ENCODE measurements around the gene U2AF2. TPM values are rescaled to one million over a fixed set of nuclear protein-coding genes. Genes with fewer than 3 reads are reported as not detected.

The U2AF2 gene
- total and polyA plus RNA-seq, 5 donors from 2014 or later: 7.2 to 283 (median 8.8) TPM

- H3K4me1 ChIP-seq (ENCODE audit: control insufficient read depth, insufficient read depth, low read length, poor library complexity, severe bottlenecking): peaks cover 24% of the 10 kb centered on the region
- Mint-ChIP-seq H3K27ac (peak overlapping the region in 1 of 3 donors; percentile 52), H3K4me1 (peaks cover 13 to 53% (median 17%) of the 10 kb centered on the region in 4 donors), H3K27me3 (no peaks in the 10 kb centered on the region), H3K9me3 (no peaks in the 10 kb centered on the region), H3K4me3 (peak overlapping the region in 2 of 4 donors; percentile 59 to 86), H3K36me3 (peaks cover 16% of the 10 kb centered on the region)
- no peak overlapping the region for H3K4me3 ChIP-seq (ENCODE audit: low read depth, low read length)
- ATAC-seq (ENCODE audit: low read depth in 2 of 2) (no peak), DNase-seq (no peak)
- no peaks in the 10 kb centered on the region for H3K27me3 ChIP-seq (ENCODE audit: control insufficient read depth, insufficient read depth, low read length)
- H3K9me3 ChIP-seq (ENCODE audit: control insufficient read depth in 2 of 2, low read length in 2 of 2): no peaks in the 10 kb centered on the region
- H3K36me3 ChIP-seq (ENCODE audit: control insufficient read depth, insufficient read depth, low read length): peaks cover 57% of the 10 kb centered on the region
- peak overlapping the region; percentile 19 for H3K27ac ChIP-seq (ENCODE audit: insufficient read depth, low read length, poor library complexity, severe bottlenecking)
Observed at GRCh38 chr19:55671054-55671378, 16.2 kb downstream of the U2AF2 start.

- Histone ChIP-seq H3K4me3 (ENCODE audit: low read depth, low read length) (no peak overlapping the region), H3K36me3 (ENCODE audit: control insufficient read depth, insufficient read depth, low read length) (peaks cover 48% of the 10 kb centered on the region), H3K27me3 (ENCODE audit: control insufficient read depth, insufficient read depth, low read length) (no peaks in the 10 kb centered on the region), H3K4me1 (ENCODE audit: control insufficient read depth, insufficient read depth, low read length, poor library complexity, severe bottlenecking) (peaks cover 38% of the 10 kb centered on the region), H3K9me3 (ENCODE audit: control insufficient read depth in 2 of 2, low read length in 2 of 2) (no peaks in the 10 kb centered on the region), H3K27ac (ENCODE audit: insufficient read depth, low read length, poor library complexity, severe bottlenecking) (peak overlapping the region; percentile 6)
- Mint-ChIP-seq H3K4me1 (peaks cover 19 to 56% (median 24%) of the 10 kb centered on the region in 4 donors), H3K36me3 (peaks cover 15% of the 10 kb centered on the region), H3K4me3 (peak overlapping the region in 3 of 4 donors; percentile 6 to 76 (median 44)), H3K27me3 (no peaks in the 10 kb centered on the region), H3K27ac (no peak overlapping the region), H3K9me3 (peaks cover 0 to 3% (median 0%) of the 10 kb centered on the region in 7 donors)
- DNase-seq: no peak
- ATAC-seq (ENCODE audit: low read depth in 2 of 2): no peak
Observed at GRCh38 chr19:55672418-55672817, 17.6 kb downstream of the U2AF2 start.

DNA sequence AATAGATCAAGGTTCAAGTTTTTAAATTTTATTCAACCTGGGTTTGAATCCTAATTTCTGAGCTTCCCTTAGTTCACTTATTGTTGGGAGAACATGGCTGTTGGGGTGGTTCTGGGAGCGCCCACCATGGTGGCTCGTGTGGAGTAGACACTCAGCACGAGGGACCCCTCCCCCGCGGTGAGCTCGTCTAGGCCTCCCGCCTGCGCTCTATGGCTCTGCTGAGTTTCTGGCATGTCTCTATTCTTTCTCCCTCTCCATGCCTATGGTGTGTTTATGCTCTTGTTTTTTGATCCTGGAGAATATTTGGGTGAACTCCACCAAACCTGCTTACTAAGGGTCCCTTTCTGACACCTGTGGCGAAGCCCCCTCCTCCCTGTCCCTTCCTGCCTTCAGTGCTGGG lies 18.6 kb downstream of the U2AF2 start:
- peak overlapping the region; percentile 85 for H3K27ac ChIP-seq (ENCODE audit: insufficient read depth, low read length, poor library complexity, severe bottlenecking)
- Mint-ChIP-seq H3K4me3 (peak overlapping the region; percentile 47 to 76 (median 56)), H3K36me3 (peaks cover 19% of the 10 kb centered on the region), H3K27ac (peak overlapping the region in 2 of 3 donors; percentile 38 to 42), H3K27me3 (no peaks in the 10 kb centered on the region), H3K4me1 (peaks cover 19 to 62% (median 29%) of the 10 kb centered on the region in 4 donors), H3K9me3 (peaks cover 0 to 3% (median 0%) of the 10 kb centered on the region in 7 donors)
- no peaks in the 10 kb centered on the region for H3K9me3 ChIP-seq (ENCODE audit: control insufficient read depth in 2 of 2, low read length in 2 of 2)
- peaks cover 44% of the 10 kb centered on the region for H3K36me3 ChIP-seq (ENCODE audit: control insufficient read depth, insufficient read depth, low read length)
- DNase-seq (no peak), ATAC-seq (ENCODE audit: low read depth in 2 of 2) (no peak)
- no peak overlapping the region for H3K4me3 ChIP-seq (ENCODE audit: low read depth, low read length)
- H3K4me1 ChIP-seq (ENCODE audit: control insufficient read depth, insufficient read depth, low read length, poor library complexity, severe bottlenecking): peaks cover 45% of the 10 kb centered on the region
- H3K27me3 ChIP-seq (ENCODE audit: control insufficient read depth, insufficient read depth, low read length): no peaks in the 10 kb centered on the region

- Mint-ChIP-seq H3K27ac (peak overlapping the region in 2 of 3 donors; percentile 42 to 71), H3K27me3 (no peaks in the 10 kb centered on the region), H3K36me3 (peaks cover 19% of the 10 kb centered on the region), H3K4me3 (peak overlapping the region; percentile 47 to 76 (median 56)), H3K9me3 (peaks cover 0 to 3% (median 0%) of the 10 kb centered on the region in 7 donors), H3K4me1 (peaks cover 19 to 66% (median 29%) of the 10 kb centered on the region in 4 donors)
- Histone ChIP-seq H3K9me3 (ENCODE audit: control insufficient read depth in 2 of 2, low read length in 2 of 2) (no peaks in the 10 kb centered on the region), H3K27ac (ENCODE audit: insufficient read depth, low read length, poor library complexity, severe bottlenecking) (peak overlapping the region; percentile 85), H3K4me3 (ENCODE audit: low read depth, low read length) (no peak overlapping the region), H3K4me1 (ENCODE audit: control insufficient read depth, insufficient read depth, low read length, poor library complexity, severe bottlenecking) (peaks cover 45% of the 10 kb centered on the region), H3K27me3 (ENCODE audit: control insufficient read depth, insufficient read depth, low read length) (no peaks in the 10 kb centered on the region), H3K36me3 (ENCODE audit: control insufficient read depth, insufficient read depth, low read length) (peaks cover 45% of the 10 kb centered on the region)
- no peak for DNase-seq
- no peak for ATAC-seq (ENCODE audit: low read depth in 2 of 2)
Observed at GRCh38 chr19:55673889-55674288, 19.1 kb downstream of the U2AF2 start.

- H3K4me1 Mint-ChIP-seq: peaks cover 19 to 72% (median 30%) of the 10 kb centered on the region in 4 donors
- peaks cover 22% of the 10 kb centered on the region for H3K36me3 Mint-ChIP-seq
- no peaks in the 10 kb centered on the region for H3K27me3 Mint-ChIP-seq
- DNase-seq (no peak), ATAC-seq (ENCODE audit: low read depth in 2 of 2) (no peak)
- peak overlapping the region in 2 of 4 donors; percentile 52 to 73 for H3K4me3 Mint-ChIP-seq
- H3K27ac Mint-ChIP-seq: peak overlapping the region; percentile 71 to 96 (median 84)
- no peaks in the 10 kb centered on the region for H3K9me3 ChIP-seq (ENCODE audit: control insufficient read depth in 2 of 2, low read length in 2 of 2)
- no peaks in the 10 kb centered on the region for H3K27me3 ChIP-seq (ENCODE audit: control insufficient read depth, insufficient read depth, low read length)
- H3K27ac ChIP-seq (ENCODE audit: insufficient read depth, low read length, poor library complexity, severe bottlenecking): peak overlapping the region; percentile 85
- H3K36me3 ChIP-seq (ENCODE audit: control insufficient read depth, insufficient read depth, low read length): peaks cover 45% of the 10 kb centered on the region
- H3K9me3 Mint-ChIP-seq: peaks cover 0 to 3% (median 0%) of the 10 kb centered on the region in 7 donors
- H3K4me1 ChIP-seq (ENCODE audit: control insufficient read depth, insufficient read depth, low read length, poor library complexity, severe bottlenecking): peaks cover 43% of the 10 kb centered on the region
- no peak overlapping the region for H3K4me3 ChIP-seq (ENCODE audit: low read depth, low read length)
Observed at GRCh38 chr19:55674459-55674840, 19.6 kb downstream of the U2AF2 start.

DNA sequence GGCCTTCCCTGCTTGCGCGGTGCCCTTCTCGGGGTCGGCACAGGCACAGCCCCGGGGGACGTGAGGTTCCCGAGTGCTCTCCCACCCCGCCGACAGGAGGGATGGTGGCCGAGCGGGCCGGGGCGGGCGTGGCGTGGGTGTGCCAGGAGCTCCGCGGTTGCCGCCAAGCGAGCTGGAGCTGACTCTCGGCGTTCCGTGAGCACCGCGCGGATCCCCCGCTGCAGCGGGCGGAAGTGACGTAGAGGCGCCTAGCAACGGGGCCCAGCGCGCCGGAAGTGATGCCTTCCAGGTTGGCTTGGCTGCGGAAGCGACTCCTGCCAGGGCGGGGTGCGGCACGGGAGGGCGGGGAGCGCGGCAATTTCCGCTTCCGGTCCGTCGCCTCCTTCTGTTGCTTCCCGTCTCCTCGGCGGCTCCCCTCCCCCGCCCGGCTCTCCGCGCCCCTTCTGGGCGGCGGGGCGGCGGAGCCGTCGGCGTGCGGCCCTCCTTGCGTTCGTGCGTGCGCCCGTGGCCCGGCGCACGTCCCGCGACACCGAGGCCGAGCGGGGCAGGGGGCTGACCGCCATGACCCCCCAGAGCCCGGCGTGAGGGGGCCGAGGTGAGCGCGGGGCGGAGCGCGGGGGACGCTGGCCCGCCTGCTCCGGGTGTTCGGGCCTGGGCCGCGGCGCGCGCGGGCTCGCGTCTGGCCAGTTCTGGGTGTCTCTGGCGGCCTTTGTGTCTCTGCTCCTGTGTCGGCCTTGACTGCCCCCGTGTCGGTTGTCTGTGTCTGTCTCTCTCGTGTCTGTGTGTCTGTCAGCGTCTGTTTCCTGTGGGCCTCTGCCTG lies 20.2 kb downstream of the U2AF2 start, which contains the start of gene EPN1:
Gene EPN1, plus strand, starts transcription at position 386 of the 820 bp plus-strand sequence. CDS start 3,402 bp downstream, outside the sequence.
- H3K36me3 ChIP-seq (ENCODE audit: control insufficient read depth, insufficient read depth, low read length): peaks cover 44% of the 10 kb centered on the region
- DNase-seq (peak; percentile 97 to 98 (median 98)), ATAC-seq (ENCODE audit: low read depth in 2 of 2) (peak; percentile 93 to 95)
- H3K4me3 ChIP-seq (ENCODE audit: low read depth, low read length): peak within 1 kb of the TSS; percentile 95
- no peaks in the 10 kb centered on the region for H3K27me3 ChIP-seq (ENCODE audit: control insufficient read depth, insufficient read depth, low read length)
- H3K9me3 ChIP-seq (ENCODE audit: control insufficient read depth in 2 of 2, low read length in 2 of 2): no peaks in the 10 kb centered on the region
- Mint-ChIP-seq H3K4me1 (peaks cover 19 to 78% (median 31%) of the 10 kb centered on the region in 4 donors), H3K9me3 (peaks cover 0 to 3% (median 0%) of the 10 kb centered on the region in 7 donors), H3K36me3 (peaks cover 26% of the 10 kb centered on the region), H3K4me3 (peak within 1 kb of the TSS; percentile 94 to 100 (median 99)), H3K27ac (peak within 1 kb of the TSS; percentile 92 to 97 (median 96)), H3K27me3 (no peaks in the 10 kb centered on the region)
- peaks cover 41% of the 10 kb centered on the region for H3K4me1 ChIP-seq (ENCODE audit: control insufficient read depth, insufficient read depth, low read length, poor library complexity, severe bottlenecking)
- H3K27ac ChIP-seq (ENCODE audit: insufficient read depth, low read length, poor library complexity, severe bottlenecking): peak within 1 kb of the TSS; percentile 85

DNA sequence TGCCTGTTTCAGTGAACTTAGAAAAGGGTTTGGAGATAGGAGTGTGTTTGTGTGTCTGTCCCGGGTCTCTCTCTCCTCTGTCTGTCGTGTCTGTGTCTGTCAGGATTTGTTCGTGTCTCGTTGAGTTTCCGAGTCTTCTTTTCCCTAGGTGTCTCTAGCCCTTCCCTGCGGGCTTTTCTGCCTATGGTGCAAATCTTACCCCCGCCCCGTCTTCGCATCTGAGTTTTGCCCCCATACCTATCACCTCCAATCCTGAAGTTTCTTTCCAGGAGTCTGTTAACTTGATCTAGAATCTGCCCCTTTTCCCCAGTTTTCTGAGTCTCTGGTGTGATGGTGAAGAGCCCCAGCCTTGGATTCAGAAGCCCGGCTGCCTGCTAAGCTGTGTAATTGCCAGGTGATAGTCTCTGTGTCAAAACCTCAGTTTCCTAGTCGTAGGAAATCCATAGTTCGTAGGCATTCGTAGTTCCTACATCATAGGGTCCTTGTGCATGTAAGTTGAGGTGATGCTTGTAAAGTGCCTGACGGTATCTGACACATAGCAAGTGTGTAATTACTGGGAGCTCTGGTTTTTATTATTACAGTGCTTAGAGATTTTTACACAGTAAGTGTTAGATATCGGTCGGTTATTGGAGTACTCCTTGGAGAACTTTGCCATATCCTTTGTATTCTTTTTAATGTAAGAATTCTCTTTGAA lies 21.0 kb downstream of the U2AF2 start:
- peaks cover 0 to 3% (median 0%) of the 10 kb centered on the region in 7 donors for H3K9me3 Mint-ChIP-seq
- H3K4me1 Mint-ChIP-seq: peaks cover 19 to 76% (median 29%) of the 10 kb centered on the region in 4 donors
- H3K27me3 Mint-ChIP-seq: no peaks in the 10 kb centered on the region
- no peak for ATAC-seq (ENCODE audit: low read depth in 2 of 2)
- H3K36me3 Mint-ChIP-seq: peaks cover 22% of the 10 kb centered on the region
- H3K4me3 Mint-ChIP-seq: peak overlapping the region; percentile 94 to 100 (median 99)
- peaks cover 40% of the 10 kb centered on the region for H3K4me1 ChIP-seq (ENCODE audit: control insufficient read depth, insufficient read depth, low read length, poor library complexity, severe bottlenecking)
- H3K36me3 ChIP-seq (ENCODE audit: control insufficient read depth, insufficient read depth, low read length): peaks cover 43% of the 10 kb centered on the region
- H3K27ac Mint-ChIP-seq: peak overlapping the region; percentile 92 to 97 (median 96)
- H3K27ac ChIP-seq (ENCODE audit: insufficient read depth, low read length, poor library complexity, severe bottlenecking): peak overlapping the region; percentile 85
- no peaks in the 10 kb centered on the region for H3K9me3 ChIP-seq (ENCODE audit: control insufficient read depth in 2 of 2, low read length in 2 of 2)
- H3K27me3 ChIP-seq (ENCODE audit: control insufficient read depth, insufficient read depth, low read length): no peaks in the 10 kb centered on the region
- no peak for DNase-seq
- H3K4me3 ChIP-seq (ENCODE audit: low read depth, low read length): peak overlapping the region; percentile 95
